SIG-M5 treated with dmso at 0.1 percent for 504 hours (cell line): Measurements from ENCODE around the gene NUTM2G.
"Not testable (repeated sequence)": the region's sequence is repeated elsewhere in the genome, so short reads cannot be mapped to it uniquely, and the experiment has no call there.

Source experiments
- DNase-seq: peaks from one replicate; lab custom pipeline; 2025; ENCODE audit not compliant: unreplicated experiment; lab: John Stamatoyannopoulos, UW

The NUTM2G gene

GRCh38 chr9:96942181-96942580, 13.5 kb downstream of the NUTM2G start:
- not testable (repeated sequence) for DNase-seq

DNA sequence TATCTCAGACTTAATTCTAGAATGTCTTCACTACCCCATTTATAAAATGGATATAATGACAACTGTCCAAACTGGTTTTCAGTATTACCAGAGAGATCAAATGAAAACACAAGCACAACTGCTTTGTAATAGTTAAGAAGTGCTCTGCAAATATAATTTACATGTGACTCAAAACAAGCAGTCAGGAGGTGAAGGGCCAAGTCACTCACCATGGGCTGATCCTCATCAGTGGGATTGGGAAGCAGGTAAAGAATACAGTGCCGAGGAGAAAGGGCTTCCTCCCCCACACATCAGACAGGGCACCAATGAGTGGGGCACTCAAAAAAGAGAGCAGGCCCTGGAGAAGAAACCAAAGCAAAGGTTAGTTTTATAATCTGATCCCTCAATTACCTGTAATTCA, 20.7 kb downstream of the NUTM2G start:
- DNase-seq: not testable (repeated sequence)

DNA sequence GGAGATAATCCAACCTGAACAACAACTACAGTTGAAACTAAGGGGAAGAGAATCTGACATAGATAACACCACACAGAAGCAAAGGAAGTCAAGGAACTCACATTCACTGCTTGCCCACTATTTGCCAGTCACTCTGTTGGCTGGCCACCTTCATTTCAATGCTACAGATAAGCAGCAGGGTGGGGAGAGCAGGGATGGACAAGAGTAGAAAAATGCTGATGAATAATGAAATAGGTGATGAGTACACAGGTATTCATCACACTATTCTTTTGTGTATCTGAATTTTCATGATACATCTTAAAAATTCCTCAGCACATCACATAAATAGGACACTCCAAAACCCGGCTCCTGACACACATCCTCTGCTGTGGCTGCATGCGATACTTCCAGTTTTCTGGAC, 21.9 kb downstream of the NUTM2G start:
- not testable (repeated sequence) for DNase-seq

DNA sequence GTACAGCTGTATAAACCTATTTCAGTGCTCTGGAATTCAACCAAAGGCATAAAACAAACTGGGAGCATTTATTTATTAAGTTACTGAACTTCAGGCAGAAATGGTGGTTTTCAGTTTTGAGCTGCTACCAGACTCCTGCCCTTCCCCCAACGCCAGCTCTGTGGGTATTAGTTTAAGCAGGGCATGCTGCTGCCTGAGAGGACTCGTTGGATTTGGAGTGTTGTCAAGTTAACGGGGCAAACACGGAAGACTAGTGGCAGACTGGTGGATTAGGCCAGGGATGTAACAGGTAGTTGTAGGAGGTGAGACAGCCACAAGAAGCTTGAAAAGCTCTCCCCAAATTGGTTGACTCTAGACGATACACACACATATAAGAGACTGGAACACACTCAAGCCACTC, 38.9 kb downstream of the NUTM2G start:
- not testable (repeated sequence) for DNase-seq

DNA sequence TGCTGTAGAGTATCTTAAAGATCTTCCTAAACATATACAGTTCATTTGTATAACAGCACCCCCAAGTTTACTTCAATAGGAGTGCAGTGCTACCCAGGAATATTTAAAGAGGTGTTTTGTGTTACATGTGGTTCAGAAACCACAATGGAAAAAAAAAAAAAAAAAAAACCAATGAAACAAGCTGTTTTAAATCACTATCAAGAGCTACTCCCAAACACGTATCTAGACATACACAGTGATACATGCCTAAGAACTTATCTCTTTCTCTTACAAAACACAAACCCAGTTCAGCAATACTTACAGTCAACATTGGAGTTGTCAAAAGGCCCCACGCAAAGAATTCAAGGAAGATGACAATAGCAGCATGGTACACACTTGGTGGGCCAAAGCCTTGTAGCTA, 43.9 kb downstream of the NUTM2G start:
- DNase-seq: not testable (repeated sequence)

DNA sequence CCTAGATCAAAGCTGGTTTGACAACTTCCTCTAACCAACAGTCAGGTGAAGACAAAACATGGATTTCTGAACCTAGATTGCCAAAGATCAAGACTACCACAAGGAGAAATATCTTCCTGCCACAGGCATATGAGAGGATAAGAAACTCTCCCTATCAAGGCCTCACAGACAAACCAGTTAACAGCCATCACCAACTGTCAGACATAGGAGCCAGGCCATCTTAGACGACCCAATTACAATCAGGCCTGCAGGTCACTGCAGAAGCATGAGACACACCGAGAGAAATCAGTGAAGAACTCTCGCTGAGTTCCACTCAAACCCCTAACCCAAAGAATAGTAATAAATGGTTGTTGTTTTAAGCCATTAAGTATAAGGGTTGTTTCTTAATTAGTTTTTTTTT, 45.4 kb downstream of the NUTM2G start:
- DNase-seq: not testable (repeated sequence)

- not testable (repeated sequence) for DNase-seq
Observed at GRCh38 chr9:96983496-96984122, 55.0 kb downstream of the NUTM2G start.

DNA sequence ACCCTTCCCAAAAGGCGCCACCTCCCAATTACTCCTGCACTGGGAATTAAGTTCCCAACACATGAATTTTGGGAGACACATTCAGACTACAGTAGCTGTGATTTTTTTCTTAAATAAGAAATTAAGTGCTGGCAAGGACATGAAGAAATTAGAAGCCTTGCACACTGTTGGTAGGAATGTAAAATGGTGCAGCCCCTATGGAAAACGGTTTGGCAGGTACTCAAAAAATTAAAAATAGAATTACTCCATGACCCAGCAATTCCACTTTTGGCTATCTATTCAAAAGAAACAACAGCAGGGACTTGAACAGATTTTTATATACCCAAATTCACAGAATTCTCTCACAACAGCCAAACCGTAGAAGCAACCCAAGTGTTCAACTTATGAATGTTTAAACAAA, 55.5 kb downstream of the NUTM2G start:
- not testable (repeated sequence) for DNase-seq

DNA sequence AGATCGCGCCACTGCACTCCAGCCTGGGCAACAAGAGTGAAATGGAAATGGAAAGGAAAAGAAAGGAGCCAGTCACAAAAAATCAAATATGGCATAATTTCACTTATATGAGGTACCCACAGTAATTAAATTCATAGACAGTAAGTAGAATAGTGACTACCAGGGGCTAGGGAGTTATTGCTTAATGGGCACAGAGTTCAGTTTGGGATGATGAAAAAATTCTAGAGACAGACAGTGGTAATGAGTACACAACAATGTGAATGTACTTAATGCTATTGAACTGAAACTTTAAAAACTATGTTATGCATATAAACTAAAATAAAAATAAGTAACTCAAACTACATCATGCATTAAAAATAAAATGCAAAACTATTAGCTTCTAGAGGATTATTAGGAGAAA, 56.2 kb downstream of the NUTM2G start:
- not testable (repeated sequence) for DNase-seq
